ENCODE results near the gene HMGN4.
"Not testable (repeated sequence)": the region's sequence is repeated elsewhere in the genome, so short reads cannot be mapped to it uniquely, and the experiment has no call there.

HMGN4 gene

DNA sequence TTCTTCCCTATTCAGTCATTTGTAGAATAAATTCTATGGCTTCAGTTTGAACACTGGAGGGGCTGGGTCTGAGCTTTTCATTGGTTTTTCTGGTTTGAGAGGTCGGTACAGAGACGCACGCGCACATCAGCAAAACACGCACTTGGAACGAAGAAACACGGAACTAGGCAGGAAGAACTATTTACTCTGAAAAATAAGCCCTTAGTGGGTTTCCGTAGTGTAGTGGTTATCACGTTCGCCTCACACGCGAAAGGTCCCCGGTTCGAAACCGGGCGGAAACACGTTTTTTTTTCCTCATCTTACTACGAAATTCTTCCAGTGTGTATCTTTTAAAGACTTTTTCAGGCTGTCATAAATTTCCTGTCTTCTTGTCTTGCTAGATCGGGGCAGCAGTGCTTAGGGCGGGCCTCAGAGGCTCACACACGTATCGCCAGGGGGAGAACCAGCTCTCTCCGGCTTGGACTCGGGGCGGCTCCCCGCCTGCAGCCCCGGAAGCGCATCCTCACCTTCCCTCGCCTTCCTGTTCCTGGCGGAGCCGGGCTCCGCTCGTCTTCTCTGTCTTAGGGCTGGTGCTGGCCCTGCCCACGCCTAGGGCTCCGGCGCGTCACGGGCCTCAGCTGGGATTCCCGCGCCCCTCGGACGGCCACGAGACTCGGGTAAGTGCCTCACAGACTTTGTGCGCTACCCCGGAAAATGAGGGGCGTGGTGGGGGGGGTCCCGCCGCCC, at the start of gene HMGN4:
HMGN4 (plus strand) TSS at position 521 of the 726 bp plus-strand sequence. CDS start 6,841 bp downstream, outside the sequence.
- peak; percentile 93 for DNase-seq

DNA sequence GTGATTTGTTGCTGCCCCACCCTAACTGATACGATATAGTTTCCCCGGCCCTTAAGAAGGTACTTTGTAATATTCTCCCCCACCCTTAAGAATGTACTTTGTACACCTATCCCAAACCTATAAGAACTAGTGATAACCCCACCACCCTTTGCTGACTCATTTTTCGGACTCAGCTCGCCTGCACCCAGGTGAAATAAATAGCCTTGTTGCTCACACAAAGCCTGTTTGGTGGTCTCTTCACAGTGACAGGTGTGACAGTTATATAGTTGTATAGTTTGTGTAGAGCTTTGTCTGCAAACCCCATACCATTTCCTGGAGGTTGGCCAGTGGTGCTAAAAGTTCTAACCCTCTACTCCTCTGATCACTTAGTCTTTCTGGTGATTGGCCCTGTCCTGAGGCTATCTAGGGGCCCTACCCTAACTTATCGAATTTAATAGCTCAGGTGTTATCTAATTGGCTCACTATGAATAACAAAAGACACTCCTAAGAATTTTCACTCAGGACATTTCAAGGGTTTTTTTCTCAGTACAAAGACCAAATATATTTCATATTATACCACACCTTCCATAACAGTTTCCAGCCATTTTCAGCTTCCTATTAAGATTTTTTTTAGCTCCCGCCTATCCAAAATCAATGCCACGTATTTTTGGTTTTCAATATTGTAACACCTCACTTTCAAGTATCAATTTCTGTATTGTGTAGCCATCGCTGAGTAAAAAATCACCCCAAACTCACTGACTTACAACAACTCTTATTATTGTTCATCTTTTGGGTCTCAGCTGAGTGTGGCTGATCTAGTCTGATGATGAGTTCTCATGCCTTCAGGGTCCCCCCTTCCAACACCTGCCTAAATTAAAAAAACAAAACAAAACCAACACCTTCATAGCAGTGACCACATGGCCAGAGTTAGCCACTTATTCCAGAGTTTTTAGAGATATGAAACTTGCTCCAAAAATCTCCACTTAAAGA, 47.9 kb upstream of the HMGN4 start:
- no peak for DNase-seq

DNA sequence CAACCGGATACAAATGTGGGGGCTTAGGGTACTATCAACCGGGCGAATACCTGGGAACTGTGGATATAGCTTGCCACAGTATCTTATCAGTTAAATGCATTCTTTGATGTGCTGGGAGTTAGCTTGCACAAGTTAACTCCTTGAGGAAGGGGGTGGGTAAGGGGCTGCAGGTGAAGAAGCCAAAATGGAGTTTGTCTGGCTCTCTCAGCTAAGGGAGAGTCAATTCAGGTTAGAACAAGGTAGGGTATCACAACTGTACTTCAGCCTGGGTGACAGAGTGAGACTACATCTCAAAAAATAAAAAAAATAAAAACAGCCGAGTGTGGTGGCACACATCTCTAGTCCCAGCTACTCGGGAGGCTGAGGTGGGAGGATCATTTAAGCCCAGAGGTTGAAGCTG, 46.6 kb upstream of the HMGN4 start:
- no peak for DNase-seq

DNA sequence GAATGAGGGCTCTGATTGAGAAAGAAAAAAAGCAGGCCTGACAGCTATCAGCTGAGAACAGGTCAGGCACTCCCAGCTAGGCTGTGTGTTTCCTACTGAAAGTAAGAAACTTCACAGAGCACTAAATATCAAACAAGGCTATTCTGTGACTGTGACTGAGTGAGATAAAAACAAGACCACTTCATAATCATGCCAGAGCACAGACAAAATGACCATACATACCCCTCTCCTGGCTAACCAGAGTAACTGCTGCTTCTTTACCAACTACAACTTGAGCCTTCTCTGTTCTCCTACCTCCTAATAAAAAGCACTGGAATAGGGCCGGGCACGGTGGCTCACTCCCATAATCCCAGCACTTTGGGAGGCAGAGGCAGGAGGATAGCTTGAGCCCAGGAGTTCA, 44.9 kb upstream of the HMGN4 start:
- DNase-seq = no peak

GRCh38 chr6:26494117-26494516, 44.0 kb upstream of the HMGN4 start:
- DNase-seq = no peak

GRCh38 chr6:26495281-26495680, 42.9 kb upstream of the HMGN4 start:
- no peak for DNase-seq

DNA sequence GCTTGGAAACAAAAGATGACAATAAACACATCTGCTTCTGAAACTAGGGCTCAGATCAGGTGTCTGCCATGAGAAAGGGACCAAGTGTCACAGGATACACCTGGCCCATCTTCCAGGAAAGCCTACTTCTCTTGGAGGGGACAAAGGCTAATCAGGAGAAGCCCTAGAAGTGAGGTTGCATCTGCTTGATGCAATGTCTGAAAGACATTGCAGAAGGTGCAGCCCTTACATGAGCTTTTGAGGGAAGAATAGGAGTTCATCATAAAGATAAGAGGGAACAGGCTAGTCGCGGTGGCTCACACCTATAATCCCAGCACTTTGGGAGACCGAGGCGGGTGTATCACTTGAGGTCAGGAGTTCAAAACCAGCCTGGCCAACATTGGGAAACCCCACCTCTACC, 40.6 kb upstream of the HMGN4 start:
- DNase-seq = no peak

GRCh38 chr6:26500102-26500501, 38.1 kb upstream of the HMGN4 start, which contains the start of gene BTN1A1:
Gene BTN1A1 (plus strand): TSS chr6:26500303. CDS start chr6:26501287, 984 bp downstream.
- DNase-seq = no peak

DNA sequence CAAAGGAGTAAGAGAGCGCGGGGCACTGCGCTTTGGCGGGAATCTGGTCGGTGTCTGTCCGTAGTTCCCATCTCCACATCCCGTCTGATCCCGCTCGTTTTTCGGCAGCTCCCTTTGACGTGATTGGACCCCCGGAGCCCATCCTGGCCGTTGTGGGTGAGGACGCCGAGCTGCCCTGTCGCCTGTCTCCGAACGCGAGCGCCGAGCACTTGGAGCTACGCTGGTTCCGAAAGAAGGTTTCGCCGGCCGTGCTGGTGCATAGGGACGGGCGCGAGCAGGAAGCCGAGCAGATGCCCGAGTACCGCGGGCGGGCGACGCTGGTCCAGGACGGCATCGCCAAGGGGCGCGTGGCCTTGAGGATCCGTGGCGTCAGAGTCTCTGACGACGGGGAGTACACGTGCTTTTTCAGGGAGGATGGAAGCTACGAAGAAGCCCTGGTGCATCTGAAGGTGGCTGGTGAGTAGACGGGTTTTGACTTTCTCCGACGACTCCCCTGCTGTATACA, 36.6 kb upstream of the HMGN4 start:
- peak; percentile 74 for DNase-seq

- no peak for DNase-seq
Measured at GRCh38 chr6:26502165-26502564, 36.0 kb upstream of the HMGN4 start.

GRCh38 chr6:26502626-26503025, 35.5 kb upstream of the HMGN4 start:
- no peak for DNase-seq

GRCh38 chr6:26507658-26508057, 30.5 kb upstream of the HMGN4 start:
- DNase-seq = no peak

- not testable (repeated sequence) for DNase-seq
Measured at GRCh38 chr6:26511033-26511432, 27.1 kb upstream of the HMGN4 start.

DNA sequence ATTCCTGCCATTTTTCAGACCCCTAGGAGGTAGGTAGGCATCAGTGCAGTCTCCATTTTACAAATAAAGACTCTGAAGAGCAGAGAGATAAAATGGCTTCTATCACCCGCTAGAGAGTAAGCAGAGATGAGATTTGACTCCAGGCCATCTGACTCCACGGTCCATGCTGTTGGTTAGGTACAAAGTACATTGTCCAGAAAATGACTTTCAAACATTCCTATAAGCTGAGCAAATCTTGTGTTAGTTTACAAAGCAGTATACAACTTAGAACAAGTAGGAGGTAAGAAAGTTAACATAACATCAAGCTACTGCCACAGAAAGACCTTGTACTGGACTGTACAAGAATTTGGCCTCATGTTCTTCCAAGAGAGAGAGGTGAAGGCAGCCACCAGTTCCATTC, 23.2 kb upstream of the HMGN4 start:
- DNase-seq = no peak

DNA sequence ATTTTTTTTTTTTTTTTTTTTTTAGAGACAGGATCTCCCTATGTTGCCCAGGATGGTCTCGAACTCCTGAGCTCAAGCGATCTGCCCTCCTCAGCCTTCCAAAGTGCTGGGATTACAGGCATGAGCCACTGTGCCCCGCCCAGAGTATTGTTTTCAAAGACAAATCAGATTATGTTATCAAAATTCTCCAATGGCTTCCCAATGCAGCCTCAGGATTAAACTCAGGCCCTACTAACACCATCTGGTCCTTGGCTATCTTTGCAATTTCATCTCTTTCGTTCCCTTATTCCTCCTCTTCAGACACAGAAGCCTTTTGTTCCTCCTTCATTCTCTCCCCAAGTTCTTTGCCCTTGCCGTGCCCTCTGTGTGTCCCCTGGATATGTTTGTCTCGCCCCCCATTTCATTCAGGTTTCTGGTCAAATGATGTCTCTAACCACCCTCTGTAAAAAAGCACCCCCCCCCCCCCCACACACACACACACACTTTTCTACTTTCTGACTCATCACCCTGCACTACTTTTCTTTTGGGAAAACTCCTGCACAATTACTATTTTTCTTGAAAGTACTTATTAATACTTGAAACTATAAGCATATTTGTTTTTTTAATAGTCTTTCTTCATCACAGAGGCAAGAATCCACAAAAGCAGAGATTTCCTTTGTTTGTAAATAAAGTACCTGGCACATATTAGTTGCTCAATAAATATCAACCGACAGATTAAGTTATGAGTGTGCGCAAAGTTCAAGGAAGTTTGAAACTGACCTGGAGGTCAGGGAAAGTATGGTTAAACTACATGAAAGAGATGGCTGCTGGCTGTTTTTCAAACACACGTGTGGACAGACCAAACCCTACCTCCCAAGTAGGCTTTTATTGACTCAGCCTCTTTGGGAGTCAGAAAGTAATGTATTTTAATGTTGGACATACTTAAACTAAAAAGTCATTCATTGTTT, 21.4 kb upstream of the HMGN4 start:
- DNase-seq = no peak

GRCh38 chr6:26519359-26519758, 18.8 kb upstream of the HMGN4 start:
- no peak for DNase-seq

DNA sequence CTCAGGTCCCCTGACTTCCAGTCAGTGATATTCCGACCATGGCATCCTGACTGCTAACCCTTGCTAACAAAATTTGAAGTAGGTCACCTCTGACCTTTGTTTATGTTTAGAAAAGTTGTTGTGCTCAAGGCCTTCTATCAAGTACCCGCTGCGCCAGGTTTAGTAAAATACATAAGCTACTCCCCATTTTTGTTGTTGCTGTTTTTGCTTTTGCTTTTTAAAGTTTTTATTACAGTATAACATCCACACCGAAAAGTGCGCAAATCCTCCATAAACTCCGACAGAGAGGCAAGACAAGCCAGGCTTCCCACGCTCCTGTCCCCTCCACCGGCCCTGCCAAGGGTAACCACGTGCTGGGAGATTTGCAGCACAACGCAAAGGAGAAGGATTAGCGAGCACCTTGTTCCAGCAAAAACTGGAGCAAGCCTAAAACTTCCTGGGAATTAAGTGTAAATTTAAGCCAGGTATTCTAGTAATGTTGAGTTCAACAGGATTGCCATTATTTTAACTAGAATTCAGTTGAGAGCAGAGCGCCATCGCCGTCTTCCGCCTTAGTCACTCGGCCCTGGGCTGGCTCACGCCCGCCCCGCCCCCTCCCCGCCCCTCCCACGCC, 17.8 kb upstream of the HMGN4 start:
- peak; percentile 78 for DNase-seq

GRCh38 chr6:26520850-26521599, 17.1 kb upstream of the HMGN4 start:
- peak; percentile 97 for DNase-seq

- DNase-seq = peak; percentile 93
Measured at GRCh38 chr6:26521600-26522391, 16.4 kb upstream of the HMGN4 start.

DNA sequence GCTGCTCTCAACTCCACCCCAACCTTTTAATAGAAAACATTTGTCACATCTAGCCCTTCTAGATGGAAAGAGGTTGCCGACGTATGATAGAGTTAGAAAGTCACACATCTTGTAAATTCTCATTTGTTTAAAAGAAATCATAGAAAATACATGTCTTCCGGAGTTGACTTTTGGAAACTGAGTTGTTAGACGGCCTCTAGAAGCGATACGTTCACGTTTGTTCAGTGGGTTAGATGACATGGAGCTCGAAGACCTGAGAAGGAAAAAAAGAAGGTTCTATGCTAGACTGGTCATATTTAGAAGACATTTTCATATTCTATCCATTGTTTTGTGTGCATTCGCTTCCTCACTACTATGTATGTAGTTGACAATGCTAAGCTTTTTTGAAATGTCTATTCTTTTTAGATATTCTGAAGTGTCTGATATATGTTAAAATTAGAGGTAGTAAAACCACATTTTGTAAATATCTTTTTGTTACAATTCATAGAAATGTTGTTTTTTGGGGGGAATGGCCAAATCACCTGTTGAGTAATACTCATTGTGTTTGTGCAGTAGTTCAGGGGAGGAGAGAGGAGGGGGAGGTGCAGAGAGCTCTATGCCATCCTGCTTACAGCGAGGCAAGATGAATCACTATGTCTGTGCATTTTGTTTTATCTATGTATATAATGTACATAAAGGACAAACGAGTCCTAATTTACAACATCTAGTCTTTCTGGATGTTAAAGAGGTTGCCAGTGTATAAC, 15.5 kb upstream of the HMGN4 start:
- DNase-seq = not testable (repeated sequence)
